DLD1 (cell line): ENCODE data around the gene TYMS.

Source experiments
- in situ Hi-C: cut with HindIII; loops from 2 replicates; pipeline ENCODE4 v1.10.0; 2017; ENCODE audit warnings: low sequenced_read_pairs

Gene TYMS

DNA sequence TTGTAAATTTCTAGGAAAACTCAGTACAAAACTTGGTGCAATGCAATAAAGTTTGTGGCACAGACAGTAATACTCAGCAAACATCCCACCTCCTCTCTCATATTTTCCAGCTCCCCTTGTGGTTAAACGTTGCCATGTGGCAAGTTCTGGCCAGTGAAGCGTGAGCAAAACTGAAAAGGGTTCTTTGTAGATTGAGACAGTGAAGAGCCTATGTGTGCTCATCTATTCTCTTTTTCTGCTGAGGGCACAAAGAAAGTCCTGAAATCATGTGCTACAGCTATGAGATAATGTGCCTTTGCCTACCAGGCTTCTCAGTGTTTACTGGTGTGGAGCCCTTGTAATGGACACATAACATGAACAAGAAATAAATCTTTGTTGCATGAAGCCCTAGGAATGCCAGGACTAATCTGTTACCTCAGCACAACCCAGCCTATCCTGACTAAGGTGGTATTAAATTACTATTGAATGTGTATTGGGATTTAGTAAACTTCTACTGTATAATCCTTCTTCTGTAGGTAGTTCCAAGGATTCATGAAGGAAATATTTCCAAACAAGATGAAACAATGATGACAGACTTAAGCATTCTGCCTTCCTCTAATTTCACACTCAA lies 13.0 kb upstream of the TYMS start:
- in situ Hi-C loops, result no loop called here

DNA sequence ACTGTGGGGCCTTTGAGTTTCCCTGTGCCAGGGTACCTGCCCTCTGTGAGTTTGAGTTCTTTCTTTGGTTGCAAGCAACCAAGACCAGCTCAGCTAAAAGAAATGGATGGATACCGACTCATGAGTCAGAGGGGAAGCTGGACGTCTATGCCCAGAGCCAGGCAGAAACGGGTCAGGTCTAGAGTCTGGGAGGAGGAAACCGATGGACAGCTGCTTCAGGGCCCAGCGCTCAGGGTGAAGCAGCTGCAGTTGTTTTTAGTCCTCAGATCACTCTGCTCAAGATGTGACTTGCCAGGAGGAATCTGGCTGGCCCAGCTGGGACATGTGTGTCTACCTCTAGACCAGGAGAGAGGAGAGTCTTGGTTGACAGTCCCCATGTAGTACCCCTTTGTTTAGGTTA lies 10.1 kb upstream of the TYMS start:
- in situ Hi-C loops, result no loop called here

DNA sequence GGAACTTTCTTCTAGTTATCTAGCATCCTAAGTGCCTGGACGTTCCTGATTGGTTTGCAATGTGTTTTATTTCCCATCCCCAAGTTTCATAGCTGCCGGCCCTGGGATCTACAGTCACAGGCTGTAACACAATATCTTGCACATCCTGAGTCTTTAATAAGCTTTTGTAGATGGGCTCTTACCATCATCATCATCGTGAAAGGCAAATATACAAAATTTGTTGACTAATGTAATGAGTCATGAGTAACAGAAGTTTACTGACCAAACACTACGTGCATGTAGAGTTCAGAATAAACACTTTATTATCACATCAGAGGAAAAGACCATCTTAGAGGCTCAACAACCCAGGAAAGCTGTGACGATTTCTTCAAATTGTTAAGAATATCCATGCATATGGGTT lies 8.1 kb upstream of the TYMS start:
- in situ Hi-C loops, result no loop called here

DNA sequence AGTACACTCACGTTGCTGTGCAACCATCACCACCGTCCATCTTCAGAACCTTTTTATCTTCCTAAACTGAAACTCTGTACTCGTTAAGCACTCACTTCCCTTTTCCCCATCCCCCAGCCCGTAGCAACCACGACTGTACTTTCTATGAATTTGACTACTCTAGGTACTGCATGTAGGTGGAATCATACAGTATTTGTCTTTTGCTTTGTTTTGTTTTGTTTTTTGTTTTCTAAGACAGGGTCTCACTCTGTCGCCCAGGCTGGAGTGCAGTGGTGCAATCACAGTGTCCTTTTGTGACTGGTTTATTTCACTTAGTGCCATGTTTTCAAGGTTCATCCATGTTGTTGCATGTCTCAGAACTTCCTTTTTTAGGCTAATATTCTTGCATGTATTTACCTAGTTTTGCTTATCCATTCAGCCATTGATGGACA lies 7.0 kb upstream of the TYMS start:
- in situ Hi-C loops, result no loop called here

DNA sequence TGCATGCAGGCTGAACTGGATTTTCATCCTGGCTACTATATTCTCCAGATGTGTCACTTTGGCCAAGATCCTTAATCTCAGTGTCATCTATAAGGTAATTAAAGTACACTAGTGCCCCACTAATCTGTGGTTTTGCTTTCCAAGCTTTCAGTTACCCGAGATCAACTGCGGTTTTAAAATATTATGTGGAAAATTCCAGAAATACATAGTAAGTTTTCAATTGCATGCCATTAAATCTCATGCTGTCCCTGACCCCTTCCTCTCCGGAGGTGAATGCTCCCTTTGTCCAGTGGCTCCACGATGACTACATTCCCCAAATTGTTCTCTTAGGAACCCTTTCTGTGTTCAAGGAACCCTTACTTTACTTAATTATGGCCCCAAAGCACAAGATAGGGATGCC lies 5.3 kb upstream of the TYMS start:
- in situ Hi-C loops, result no loop called here

DNA sequence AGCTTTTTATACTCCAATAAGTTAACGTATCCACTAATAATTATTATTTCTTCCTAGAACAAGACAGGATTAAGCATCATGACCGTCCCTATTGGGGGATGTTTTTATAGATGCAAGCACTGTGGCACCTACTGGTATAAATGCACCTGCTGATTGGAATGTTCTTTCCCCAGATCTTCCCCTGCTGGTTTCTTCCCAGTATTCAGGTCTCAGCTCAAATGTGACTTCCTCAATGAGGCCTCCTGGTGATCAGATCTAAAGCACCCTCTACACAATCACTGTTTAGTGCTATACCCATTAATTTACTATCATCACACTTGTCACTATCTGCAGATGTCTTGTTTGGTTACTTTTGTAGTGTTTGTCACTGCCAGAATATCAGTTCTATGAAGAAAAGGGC lies 3.9 kb upstream of the TYMS start:
- in situ Hi-C loops, result no loop called here

DNA sequence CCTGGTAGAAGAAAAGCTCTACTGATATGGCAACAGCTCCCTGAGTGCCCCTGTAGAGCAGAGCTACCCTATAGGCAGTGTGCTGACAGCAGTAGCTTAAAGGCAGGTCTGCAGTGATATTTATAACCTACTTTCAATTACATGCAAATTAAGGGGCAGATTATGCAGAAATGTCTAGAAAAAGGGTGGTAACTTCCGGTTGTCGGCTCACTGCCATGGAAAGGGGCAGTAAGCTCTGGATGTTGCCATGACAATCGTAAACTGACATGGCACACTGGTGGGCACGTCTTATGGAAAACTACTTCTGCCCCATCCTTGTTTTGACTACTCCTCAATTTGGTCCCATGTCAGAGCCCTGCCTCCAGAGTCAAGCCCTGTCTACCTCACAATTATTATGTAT lies 2.9 kb upstream of the TYMS start:
- in situ Hi-C loops, result no loop called here

DNA sequence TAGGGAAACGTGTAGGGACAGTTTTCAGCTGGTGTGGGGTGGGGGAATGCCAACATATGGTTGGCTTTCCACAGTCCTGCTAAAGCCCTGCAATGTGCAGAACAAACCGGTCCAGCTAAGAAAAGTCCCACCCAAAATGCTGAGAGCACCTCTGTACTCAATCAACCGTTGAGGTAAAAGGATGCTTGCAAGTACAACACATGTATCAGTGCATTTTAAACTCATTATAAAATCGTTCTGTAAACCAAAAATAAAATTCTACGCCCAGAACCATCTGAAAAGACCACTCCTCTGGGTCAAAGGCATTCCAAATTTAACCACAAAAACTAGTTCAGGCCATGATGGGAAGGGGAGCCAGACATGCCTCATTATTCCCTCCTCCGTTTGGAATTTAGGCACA lies 2.0 kb upstream of the TYMS start:
- in situ Hi-C loops, result no loop called here

DNA sequence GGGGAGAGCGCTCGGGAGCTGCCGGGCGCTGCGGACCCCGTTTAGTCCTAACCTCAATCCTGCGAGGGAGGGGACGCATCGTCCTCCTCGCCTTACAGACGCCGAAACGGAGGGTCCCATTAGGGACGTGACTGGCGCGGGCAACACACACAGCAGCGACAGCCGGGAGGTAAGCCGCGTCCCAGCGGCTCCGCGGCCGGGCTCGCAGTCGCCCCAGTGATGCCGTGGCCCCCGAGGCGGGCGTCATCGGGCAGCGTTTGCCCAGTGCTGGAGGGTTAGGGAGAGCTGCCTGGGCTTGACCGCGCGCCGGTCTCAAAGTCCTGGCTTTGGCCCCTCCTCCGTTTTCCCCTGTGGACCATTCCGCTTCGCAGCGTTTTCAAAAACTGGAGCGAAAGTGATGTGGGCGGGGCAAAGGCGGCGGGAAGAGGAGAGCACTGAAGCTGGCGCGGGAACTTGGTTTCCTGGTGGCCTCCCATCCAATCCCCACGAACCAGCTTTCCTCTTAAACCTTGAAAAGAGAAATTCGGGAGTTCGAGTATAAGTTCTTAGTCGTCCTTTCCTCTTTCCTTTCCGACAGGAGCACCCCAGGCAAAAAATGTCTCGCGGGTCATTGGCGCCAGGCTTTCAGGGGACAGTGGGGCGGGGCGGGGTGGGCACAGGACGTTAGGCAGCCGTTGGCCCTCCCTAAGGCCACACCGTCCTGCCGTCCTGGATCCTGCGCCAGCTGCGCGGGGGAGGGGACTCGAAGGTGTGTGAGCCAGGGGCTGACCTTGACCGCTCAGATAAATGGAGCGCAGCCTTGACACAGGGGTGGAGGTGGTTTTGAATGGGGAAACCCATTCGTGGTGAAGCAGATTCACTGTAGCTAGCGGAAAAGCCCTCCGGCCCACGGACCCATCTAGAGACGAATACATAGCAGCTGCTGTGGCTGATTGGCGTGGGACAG lies 821 bp downstream of the TYMS start:
- in situ Hi-C loops, result no loop called here

DNA sequence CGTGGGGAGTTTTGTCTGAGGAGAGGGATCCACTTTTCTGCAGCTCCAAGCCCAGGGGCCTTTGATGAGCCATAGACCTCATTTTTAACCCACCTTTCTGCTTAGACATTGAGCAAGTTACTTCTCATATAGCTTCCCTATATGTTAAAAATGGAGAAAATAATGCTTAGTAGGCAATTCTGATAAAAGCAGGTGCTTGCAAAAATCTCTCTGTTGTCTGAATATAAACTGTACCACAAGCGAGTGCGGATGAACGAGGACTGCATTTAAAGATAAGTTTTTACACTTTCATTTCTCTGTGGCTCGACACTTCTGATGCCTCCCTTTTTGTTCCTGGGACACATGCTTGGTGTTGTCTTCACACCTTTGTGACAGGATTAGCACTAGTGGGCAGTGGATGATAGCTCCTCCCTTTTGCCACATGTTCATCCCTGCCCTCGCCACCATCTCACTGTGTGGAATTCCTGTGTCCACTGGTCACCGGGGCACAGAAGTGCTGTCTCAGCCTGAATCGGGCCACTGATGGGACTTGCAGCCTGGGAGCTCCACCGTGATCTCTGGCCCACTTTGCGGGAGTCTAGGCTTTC lies 1.6 kb downstream of the TYMS start:
- in situ Hi-C loops, result no loop called here

DNA sequence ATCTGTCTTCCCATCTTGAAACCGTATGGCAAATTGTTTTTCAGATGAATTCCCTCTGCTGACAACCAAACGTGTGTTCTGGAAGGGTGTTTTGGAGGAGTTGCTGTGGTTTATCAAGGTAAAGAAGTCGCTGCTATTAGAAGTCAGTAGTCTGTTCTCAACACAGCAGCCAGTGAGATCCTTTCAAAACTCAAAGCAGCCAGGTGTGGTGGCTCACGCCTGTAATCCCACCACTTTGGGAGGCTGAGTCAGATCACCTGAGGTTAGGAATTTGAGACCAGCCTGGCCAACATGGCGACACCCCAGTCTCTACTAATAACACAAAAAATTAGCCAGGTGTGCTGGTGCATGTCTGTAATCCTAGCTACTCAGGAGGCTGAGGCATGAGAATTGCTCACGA lies 2.1 kb downstream of the TYMS start:
- in situ Hi-C loops, result no loop called here

DNA sequence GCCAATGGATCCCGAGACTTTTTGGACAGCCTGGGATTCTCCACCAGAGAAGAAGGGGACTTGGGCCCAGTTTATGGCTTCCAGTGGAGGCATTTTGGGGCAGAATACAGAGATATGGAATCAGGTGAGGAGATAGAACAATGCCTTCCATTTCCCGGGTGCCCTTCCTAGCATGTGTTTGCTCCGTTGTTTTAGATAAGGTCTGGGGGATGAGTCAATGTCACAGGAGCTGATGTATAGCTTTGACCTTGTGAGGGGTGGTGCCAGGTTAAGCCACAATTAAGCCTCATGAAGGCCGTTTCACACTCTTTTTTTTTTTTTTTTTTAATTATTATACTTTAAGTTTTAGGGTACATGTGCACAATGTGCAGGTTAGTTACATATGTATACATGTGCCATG lies 4.7 kb downstream of the TYMS start:
- in situ Hi-C loops, result no loop called here

DNA sequence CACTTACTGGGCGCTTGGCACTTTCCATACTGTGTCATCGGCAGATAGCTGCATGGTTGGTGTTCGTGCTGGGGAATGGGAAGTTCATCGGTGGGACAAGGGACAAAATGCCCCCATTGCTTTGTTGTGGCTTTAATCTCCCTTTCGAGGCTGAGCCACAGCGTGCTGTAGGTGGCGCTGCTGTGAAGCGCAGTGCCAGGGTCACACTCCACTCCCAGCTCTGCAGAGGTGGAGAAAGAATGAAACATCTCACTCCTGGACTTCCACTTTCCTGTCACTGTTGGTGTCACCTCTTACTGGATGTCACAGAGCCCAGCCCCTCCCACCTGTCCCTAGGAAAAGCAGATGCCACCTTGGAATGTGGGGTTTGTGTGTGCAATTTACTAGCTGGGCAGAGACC lies 8.7 kb downstream of the TYMS start:
- in situ Hi-C loops, result no loop called here

DNA sequence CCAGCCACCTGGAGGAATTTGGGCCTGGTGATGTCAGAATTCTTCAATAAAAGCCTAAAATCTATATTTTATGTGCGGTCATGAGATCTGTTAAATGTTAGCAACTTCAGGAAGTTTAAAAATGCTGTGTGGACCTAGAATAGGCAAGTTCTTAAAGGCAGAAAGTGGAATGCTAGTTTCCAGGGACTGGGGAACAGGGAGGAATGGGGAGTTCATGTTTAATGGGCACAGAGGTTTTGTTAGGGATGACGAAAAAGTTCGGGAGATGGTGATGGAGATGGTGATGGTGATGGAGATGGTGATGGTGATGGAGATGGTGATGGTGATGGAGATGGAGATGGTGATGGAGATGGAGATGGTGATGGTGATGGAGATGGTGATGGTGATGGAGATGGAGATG lies 9.2 kb downstream of the TYMS start:
- in situ Hi-C loops, result no loop called here

DNA sequence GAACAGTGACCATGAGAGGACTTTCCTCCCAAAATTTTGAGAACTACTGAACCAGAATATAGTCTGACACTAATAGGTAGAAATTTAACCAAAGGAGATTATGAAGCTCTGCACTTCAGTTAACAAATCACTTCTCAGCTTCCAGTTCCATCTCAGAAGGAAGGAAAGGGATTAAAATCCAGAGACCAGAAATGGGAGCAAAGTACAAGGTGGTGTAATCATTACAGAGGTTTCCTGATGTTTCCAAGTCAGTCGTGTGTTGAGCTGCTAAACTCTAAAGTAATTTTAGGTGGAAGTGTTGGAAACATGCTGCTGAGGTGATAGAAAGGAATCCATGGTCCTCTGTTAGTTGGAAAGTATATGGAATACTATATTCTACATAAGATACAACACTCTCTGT lies 10.8 kb downstream of the TYMS start:
- in situ Hi-C loops, result no loop called here

DNA sequence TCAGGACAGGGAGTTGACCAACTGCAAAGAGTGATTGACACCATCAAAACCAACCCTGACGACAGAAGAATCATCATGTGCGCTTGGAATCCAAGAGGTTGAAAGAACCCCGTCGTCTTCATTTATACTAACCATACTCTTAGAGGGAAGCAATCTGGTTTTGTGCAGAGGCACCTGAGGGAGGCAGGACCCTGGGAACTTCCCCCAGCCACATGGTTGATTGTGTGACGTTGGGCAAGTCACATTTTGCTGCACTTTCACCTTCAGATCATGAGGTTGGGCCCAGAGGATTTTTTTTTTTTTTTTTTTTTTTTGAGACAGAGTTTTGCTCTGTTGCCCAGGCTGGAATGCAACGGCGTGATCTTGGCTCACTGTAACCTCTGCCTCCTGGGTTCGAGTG lies 11.6 kb downstream of the TYMS start:
- in situ Hi-C loops, result no loop called here

DNA sequence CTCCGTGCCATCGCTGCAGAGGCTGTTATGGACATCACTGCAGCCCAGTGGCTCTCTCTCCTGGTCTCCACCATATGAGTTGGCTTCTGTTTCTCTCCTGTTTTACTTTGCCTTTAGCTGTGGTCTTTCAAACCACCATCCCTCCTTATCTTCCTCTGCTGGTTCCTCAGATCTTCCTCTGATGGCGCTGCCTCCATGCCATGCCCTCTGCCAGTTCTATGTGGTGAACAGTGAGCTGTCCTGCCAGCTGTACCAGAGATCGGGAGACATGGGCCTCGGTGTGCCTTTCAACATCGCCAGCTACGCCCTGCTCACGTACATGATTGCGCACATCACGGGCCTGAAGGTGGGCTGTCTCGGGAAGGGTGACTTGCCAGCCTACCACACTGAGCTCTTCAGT lies 13.1 kb downstream of the TYMS start:
- in situ Hi-C loops, result no loop called here

DNA sequence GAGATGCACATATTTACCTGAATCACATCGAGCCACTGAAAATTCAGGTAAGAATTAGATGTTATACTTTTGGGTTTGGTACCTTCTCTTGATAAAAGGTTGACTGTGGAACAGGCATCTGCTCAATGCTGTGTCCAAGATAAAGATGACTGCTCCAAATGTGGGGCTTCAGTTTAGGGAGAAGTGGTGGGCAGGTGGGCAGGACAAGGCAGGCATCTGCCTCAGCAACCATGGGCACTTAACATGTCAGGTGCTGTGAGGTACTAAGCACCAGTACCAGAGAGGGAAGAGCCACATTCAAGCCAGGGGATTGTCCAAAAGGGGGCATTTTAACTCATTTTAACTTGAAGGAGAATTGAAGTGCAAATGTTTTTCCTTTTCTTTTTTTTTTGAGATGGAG lies 14.0 kb downstream of the TYMS start:
- in situ Hi-C loops, result no loop called here

DNA sequence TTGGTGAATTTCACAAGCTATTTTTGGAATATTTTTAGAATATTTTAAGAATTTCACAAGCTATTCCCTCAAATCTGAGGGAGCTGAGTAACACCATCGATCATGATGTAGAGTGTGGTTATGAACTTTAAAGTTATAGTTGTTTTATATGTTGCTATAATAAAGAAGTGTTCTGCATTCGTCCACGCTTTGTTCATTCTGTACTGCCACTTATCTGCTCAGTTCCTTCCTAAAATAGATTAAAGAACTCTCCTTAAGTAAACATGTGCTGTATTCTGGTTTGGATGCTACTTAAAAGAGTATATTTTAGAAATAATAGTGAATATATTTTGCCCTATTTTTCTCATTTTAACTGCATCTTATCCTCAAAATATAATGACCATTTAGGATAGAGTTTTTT lies 15.9 kb downstream of the TYMS start:
- in situ Hi-C loops, result no loop called here

DNA sequence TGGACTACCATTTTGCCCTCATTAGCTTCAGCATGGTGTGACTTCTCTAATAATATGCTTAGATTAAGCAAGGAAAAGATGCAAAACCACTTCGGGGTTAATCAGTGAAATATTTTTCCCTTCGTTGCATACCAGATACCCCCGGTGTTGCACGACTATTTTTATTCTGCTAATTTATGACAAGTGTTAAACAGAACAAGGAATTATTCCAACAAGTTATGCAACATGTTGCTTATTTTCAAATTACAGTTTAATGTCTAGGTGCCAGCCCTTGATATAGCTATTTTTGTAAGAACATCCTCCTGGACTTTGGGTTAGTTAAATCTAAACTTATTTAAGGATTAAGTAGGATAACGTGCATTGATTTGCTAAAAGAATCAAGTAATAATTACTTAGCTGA lies 16.3 kb downstream of the TYMS start:
- in situ Hi-C loops, result no loop called here

DNA sequence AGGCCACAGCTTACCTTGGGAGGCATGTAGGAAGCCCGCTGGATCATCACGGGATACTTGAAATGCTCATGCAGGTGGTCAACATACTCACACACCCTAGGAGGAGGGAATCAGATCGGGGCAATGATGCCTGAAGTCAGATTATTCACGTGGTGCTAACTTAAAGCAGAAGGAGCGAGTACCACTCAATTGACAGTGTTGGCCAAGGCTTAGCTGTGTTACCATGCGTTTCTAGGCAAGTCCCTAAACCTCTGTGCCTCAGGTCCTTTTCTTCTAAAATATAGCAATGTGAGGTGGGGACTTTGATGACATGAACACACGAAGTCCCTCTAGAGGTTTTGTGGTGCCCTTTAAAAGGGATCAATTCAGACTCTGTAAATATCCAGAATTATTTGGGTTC lies 17.9 kb downstream of the TYMS start:
- in situ Hi-C loops, result no loop called here

DNA sequence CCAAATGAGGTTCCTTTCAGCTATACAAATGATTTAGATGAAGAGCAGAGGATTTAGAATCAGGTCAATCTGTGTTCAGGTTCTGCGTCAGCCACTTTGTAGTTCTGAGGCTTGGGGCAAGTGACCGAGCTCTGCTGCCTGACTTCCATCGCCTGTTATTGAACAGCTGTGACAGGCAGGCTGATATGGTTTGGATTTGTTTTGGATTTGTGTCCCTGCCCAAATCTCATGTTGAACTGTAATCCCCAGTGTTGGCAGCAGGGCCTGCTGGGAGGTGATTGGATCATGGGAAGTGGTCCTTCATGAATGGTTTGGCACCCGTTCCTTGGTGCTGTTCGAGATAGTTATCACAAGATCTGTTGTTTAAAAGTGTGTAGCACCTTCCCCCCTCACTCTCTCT lies 18.6 kb downstream of the TYMS start:
- in situ Hi-C loops, result no loop called here
